CD1c-positive myeloid dendritic cell (primary cell): ENCODE measurements around the gene GLIS1.
"Not testable (repeated sequence)": the region's sequence is repeated elsewhere in the genome, so short reads cannot be mapped to it uniquely, and the experiment has no call there.

ENCODE experiments used
- DNase-seq: peaks from one replicate; pipeline ENCODE4 v3.0.0-alpha.2; 2016; ENCODE audit errors: extremely low spot score

Gene GLIS1

DNA sequence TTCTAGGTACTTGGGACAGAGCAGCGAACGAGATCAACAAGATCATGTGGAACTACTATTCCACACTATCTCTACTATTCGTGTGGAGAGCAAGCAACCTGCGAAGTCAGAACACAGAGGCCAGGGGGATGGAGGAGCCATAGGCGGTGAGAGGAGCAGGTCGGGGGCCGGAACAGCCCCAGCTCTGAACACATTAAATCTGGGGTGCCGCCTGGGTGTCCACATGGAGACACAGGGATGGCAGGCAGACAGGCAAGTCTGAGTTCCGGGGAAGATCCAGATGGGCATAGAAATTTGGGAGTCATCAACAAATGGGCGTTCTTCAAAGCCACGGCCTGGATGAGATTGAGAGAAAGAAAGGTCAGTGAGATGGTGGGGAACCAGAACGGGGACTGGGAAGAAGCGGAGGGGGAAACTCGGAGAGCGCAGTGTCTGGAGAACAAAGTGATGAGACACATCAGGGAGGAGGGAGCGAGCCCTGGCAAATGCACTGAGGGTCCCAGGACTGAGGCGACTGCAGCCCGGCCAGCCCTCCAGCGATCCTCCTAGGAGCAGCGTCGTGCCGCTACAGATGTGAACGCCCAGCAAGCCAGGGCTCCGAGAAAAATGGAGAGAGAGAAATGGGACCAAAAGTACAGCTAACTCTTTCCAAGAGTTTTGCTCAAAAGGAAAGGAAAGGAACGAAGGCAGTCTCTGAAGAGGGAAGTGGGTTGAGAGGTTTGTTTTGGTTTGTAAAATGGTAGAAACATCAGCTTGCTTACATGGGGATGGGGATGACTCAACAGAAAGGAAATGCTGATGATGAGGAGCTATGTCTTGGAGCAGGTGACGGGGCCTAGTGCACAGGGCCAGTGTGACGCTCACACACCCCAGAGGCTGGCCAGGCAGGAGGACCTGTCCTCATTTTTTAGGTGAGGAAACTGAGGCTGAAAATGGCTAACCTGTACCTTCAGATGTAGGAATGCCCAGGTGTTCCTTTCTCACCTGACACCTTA lies 84.5 kb downstream of the GLIS1 start:
- DNase-seq: no peak

DNA sequence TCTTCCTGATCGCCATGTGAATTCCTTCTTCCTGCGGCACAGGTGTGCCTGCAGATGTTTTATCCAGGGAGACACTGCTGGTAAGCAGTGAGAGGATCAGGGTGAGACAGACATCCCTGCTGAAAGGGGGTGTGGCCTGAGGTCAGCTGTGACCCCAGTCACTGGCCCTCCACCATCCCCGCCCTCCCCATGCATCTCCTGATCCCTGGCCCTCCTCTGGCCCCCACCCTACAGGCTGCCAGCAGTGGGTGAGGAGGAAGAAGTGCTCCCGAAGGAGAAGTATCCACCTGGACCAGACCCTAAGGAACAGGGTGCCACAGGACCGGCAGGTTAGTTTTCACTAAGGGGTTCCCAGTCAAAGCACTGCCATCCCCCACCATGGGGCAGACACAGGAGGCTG lies 85.3 kb downstream of the GLIS1 start:
- no peak for DNase-seq

DNA sequence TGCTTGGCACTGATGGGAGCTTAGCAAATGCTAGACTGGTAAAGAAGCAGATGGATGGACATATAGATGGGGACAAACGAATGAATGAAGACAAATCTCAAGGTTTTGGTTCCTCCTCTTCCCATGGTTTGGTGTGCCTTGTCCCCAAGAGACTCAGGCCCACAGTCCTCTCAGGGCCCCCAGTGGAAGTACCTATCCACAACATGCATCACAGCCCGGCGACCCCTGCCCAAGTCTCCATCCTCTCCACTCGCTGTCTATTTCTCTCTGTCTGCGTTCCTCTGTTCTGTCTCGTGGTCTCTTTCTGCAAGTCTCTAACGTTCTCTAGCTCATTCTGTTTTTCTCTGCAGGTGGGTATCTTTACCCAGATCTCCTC lies 85.8 kb downstream of the GLIS1 start:
- DNase-seq: no peak

DNA sequence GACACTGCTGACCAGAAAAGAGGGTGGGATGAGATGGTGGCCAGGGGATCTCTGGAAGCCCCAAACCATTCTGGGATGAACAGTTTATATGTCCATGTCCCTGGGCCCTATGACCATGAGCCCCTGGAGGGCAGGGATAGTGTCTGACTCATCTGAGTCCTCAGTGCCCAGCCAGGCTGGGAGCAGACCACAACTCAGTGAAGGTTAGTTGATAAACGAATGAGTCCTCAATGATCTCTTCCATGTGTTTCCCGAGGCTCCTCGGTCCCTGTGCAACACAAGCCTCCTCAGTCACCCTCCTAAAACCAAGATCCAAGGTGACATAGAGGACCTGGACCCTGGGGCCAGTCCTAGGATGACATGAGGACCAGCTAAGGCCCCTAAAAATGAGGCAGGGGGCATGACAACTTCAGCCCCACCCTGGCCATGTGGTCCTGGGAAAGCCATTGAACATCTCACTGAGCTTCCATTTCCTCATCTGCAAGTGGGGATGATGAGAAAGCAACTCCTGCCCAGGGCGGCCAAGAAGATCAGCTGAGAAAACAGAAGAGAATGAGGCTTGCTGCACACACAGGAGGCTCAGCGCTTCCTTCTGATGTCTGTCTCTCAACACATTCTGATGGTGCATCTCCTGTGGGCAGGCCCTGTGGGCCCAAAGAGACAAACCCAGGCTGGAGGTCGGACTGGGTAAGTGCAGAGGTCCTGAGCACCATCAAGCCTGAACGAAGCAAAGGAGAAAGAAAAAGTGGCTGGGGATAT lies 86.3 kb downstream of the GLIS1 start:
- no peak for DNase-seq

DNA sequence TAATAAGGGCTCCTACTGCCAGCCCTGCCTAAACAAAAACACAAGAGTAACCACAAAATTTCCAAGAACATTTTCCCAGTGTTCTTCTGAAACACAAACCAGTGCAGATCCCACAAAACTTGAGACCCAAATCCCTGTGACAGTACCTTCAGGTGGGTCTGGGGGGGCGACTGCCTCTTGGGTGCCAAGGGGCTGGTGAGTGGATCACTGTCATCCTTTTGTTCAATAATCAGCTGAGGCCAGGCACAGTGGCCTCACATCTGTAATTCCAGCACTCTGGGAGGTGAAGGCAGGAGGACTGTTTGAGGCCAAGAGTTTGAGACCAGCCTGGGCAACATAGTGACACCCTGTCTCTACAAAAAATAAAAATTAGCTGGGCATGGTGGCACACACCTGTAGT lies 87.6 kb downstream of the GLIS1 start:
- no peak for DNase-seq

DNA sequence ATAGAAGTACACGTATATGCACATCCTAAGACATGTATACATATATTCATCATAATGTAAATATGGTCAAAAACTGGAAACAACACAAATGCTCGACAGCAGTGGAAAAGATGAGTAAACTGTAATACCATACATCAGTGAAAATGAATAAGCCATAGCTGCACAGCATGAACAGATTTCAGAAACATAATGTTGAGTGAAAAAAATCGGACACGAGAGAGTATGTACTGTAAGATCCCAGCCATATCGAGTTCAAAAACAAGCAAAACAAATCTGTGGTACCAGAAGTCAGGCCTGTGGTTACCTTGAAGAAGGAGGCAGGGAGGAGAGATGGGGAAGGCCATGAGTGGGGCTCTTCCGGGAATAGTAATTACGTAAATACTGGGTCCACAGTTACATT lies 90.4 kb downstream of the GLIS1 start:
- DNase-seq: no peak

DNA sequence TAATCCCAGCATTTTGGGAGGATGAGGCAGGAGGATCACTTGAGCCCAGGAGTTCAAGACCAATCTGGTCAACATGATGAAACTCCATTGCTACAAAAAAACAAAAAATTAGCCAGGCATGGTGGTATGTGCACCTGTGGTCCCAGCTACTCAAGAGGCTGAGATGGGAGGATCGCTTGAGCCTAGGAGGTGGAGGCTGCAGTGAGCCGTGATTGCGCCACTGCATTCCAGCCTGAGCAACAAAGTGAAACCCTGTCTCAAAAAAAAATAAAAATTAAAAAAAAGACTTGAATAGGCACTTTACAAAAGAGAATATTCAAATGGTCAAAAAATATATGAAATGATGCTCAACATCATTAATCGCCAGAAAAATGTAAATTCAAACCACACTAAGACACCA lies 91.0 kb downstream of the GLIS1 start:
- DNase-seq: not testable (repeated sequence)

DNA sequence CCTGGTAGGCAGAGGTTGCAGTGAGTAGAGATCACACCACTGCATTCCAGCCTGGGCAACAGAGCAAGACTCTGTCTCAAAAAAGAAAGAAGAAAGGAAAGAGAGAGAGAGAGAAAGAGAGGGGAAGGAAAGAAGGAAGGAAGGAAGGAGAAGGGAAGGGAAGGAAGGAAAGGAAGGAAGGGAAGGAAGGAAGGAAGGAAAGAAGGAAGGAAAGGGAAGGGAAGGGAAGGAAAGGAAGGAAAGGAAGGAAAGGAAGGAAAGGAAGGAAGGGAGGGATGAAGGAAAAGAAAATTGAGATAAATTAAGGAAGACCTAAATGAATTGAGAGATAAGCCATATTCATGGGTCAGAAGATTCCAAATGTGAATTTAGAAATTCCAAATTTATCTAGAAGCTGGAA lies 92.2 kb downstream of the GLIS1 start:
- DNase-seq: no peak

DNA sequence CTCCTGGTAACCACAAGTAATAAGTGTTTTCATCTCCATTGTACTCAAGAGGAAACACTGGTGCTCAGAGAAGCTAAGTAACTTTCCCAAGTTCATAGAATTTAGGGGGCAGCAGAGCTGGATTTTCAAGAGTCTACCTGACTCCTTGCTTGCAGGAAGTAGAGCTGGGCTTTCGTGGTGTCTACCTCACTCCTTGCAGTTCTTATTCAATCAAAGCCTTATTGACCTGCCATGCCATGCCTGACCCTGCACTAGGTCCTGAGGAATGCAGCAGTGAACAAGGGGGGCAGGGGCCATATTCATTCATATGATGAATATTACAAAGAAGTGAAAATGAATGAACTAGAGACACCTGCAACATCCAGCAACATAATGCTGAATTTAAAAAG lies 93.3 kb downstream of the GLIS1 start:
- DNase-seq: no peak

DNA sequence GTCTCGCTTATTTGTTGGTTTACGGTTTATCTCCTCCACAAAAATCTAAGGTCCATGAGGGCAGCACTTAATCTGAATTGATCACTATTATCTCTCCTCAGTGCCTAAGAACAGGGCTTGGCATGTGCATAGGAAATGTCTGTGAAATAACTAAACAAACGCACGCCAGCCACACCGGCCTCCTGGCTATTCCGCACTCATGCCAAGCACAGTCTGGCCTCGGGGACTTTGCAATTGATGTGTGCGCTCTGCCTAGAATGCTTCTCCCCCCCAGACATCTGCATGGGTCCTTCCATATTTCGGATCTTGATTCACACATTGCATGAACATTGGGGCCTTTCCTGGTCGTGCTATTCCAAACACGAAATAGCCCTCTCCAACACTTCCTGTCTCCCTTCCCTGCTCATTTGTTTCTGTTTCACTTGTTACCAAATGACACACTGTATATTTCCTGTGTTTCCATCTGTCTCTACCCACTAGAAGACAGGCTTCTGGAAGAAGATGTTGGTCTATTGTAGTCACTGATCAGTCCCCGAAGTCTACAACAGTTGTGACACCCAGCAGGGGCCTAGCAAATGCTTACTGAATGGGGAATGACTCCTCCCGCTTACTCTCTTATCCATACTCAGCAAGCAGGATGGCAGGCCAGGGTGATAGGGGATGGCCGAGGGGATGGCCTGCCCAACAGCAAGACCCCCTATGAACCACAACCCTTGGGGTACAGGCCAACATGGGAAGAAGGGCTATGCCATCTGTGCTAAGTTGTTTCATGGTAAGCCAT lies 93.9 kb downstream of the GLIS1 start:
- DNase-seq: no peak

DNA sequence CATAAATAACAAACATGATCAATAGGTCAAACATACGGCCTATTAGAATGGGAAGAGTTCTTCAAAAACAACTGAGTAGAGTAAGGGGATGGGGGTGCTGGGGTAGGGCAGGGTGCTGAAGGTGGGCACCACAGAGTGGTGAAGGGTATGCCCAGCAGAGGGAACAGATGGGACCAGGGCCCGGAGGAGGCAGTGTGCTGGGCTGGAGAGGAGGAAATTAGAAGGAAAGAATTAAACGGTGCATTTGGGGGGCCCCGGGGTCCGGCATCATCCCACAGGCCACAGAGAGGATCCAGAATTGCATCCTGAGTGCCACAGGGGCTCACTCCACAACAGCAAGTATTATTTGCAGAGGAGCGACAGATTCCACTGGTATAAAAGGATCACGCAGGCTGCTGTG lies 94.5 kb downstream of the GLIS1 start:
- DNase-seq: no peak

DNA sequence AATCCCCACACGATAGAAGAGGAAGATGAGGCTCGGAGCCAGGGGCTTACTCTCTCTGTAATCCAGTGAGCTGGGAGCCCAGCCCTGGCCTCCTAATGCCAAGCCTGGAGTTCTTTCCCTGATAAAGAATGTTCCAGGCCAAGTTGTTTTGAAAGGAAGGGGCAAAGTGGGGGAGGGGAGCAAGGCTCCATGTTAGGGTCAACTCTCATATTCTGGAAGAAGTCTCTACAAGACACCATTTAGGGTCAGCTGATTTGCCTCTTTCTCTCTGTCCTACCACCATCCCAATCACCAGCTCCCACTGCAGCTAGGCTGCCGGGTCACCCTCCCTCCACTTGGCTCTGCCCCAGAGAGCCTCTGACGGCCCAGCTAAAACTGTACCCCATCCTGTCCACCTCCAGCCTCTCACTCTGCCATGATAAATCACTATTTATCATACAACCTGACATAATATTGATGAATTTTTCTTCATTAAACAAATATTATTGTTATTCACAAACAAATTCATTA lies 95.0 kb downstream of the GLIS1 start:
- no peak for DNase-seq

DNA sequence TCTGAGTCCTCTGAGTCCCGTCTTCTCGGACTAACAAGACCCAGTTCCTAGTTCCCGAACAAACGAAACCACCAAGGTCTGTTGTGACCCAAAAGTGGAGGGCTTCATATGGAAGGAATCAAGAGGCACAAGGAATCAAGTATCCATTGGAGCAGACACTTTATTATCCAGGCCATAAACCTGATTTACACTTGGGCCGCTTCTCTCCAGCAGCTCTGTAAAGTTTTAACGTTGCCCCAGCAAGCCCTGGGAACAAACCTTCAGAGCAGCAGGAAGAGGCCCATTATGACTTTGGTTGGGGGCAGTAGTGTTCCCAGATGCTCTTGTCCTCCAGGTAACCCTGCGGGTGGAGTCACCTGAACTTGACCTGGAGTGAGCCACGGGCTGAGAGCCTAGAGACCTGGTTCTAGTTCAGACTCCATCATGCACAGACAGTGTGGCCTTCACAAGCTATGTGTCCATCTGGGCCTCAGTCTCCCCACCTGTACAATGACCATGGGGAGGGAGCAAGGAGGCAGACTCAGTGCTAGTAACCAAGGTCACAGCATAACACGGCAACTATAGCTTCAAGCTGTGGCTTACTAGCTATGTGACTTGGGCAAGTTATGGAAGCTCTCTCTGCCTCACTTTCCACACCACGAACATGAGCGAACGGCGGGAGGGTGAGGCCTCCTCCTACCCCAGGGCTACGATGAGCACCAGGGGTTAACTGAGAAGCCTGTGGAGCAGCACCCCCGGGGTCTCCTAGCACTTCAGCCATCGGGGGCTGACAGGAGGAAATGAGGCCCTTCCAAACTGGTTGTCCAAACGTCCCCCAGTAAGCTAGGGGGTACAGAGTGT lies 95.7 kb downstream of the GLIS1 start:
- DNase-seq: no peak

DNA sequence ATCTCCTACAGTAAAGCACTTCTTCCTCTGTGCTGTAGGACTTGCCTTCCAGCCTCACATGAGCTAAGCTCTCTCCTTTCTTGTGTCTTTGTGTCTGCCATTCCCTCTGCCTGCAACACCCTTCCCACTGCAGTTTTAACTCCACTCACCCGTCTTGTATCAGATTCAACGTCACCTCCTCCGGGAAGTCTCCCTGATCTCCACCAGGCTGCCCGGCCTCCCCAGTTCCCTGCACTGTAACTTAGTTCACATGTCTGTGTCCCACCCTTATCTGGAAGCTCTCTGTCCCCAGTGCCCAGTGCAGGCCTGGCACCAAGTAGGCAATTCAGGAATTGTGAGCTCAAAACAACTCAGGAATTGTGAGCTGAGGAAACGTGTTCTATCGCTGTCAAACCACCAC lies 96.4 kb downstream of the GLIS1 start:
- no peak for DNase-seq

DNA sequence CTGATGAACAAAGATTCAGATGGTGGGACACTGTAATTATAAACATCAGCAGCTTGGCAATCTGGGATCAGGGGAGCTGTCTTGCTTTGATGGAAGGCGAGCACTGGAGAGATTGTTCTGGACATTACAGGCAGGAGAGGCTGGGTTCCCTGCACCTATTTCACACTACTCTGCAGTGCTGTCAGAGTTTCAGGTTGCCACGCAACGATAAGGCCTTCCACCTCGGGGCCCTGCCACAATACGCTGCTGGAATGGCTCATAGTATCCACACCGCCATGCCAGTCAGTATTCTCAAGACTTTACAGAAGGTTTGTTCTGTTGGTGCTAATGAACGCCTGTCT lies 96.8 kb downstream of the GLIS1 start:
- no peak for DNase-seq

DNA sequence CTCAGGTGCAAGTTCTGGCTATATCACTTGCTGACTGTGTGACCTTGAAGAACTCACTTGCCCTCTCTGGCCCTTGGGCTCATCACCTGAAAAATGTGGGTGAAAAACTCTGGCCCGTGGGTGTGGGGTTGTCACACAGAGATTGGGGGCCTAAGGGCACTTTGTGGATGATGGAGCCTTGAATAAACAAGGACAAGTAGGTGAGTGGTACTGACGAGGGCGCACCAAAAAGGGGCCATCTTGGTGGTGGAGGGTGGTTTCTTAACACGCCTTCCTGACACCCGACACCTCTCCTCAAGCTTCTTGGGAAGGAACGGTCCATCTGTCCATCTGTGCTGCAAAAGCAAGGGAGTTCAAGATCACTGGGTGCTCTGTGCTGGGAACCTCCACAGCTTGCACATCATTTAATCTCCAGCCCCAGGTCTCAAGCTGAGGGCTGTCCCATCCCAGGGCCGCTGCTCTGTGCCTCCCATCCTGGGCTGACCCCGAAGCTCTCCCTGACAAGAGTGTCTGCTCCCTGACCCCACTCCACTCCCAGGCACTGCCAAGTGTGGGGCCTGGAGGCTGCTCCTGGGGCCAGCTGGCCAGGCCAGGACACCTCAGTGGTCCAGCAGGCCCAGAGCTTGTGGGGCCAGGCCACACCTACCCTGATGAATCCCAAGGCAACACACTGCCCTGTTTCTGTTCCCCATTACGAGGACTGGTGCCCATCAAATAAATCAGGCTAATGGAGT lies 97.3 kb downstream of the GLIS1 start:
- DNase-seq: no peak

DNA sequence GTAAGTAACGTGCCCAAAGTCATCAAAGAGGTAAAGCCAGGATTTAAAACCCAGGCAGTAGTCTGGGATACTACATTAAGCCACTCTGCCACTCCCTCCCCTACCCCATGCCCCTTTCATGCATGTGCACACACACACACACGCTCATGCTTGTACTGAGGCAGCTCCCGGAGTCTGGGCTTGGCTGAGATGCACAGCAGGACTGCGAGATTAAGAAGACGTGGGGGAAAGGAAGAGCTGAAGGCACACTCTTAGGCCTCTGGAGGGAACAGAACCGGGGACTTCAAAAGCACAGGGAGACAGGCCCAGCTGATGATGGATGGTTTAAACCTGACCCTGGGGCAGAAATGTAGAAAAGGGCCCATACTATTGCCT lies 98.3 kb downstream of the GLIS1 start:
- DNase-seq: no peak

DNA sequence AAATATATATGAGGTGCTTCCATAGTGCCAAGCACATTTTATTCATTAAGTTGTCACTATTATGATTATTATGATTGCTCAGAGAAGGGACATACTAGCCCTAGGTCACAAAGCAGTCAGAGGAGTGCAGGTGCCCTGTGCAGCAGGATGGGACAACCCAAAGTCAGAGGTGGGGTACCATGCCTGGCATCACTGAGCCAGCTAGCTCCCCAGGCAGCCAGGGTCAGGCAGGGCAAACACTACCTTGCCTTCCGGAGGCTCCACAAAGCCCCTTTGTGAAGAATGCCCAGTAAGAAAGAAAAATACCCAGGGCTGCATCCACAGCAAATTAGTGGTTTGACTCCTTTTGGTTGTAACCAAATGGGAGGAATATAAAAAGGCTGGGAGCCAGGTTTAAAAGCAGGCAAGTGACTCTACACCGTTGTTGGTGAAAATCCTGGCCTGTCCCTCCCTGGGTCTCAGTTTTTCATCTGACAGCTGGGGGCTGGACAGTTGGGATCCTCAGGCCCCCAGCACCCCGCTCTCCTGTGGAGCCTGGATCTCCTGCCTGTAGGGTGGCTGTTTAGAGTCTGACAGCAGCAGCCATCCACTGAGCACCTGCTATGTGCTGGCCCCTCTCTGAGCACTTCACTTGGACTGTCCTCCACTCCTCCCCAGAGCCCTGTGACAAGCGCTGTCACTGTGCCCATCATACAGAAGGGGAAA lies 98.8 kb downstream of the GLIS1 start:
- DNase-seq: no peak

DNA sequence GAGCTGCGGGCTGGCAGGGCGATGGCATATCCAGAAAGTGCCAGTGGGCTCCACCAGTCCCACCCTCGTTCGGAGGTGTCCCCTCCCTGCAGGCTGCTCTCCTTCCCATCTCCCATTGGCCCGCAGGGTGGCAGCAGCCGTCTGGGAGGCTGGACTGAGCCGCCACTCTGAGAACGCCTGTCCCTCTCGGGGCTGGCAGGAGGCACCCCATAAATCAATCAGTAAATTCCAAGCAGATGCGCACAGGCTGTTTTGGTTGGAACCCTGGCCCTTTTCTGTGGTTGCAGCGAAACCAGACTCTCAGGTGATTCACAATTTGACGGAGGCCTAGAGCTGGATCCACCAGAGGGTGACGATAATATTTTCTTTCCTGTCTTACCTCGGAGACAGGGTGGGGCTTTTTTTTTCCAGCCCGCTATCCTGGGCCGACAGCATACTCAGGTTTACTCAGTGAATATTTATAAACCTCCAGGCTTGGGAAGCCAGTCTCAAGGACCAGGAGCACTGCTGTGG lies 99.7 kb downstream of the GLIS1 start:
- no peak for DNase-seq
